HCT116 (cell line): Measurements from ENCODE around the gene NLRC5.

ENCODE experiments used
- CBX3 ChIP-seq: IDR thresholded peaks from 2 replicates; pipeline ENCODE4 v1.6.1; 2012; ENCODE audit warnings: low read depth
- EZH2 ChIP-seq: fragments of 200-600 bp; sonication (generic); IDR thresholded peaks from 2 replicates; pipeline ENCODE4 v1.6.1; 2017; ENCODE audit warnings: antibody characterized with exemption, mixed run types
- EZH2phosphoT487 ChIP-seq: fragments of 200-600 bp; IDR thresholded peaks from 2 replicates; pipeline ENCODE4 v1.6.1; 2018; ENCODE audit warnings: antibody characterized with exemption, borderline replicate concordance
- JUND ChIP-seq: IDR thresholded peaks from 2 replicates; pipeline ENCODE4 v1.6.1; 2012
- POLR2A ChIP-seq: IDR thresholded peaks from 2 replicates; pipeline ENCODE4 v1.7.0; 2011; ENCODE audit warnings: borderline replicate concordance; ENCODE audit not compliant: insufficient read depth, insufficient read length; ENCODE audit errors: extremely low read depth
- POLR2AphosphoS5 ChIP-seq: IDR thresholded peaks from 2 replicates; pipeline ENCODE4 v1.6.1; 2011; ENCODE audit warnings: mild to moderate bottlenecking, low read depth, low read length, moderate library complexity
- SP1 ChIP-seq: IDR thresholded peaks from 2 replicates; pipeline ENCODE4 v1.6.1; 2012; ENCODE audit warnings: low read depth
- SRF ChIP-seq: IDR thresholded peaks from 2 replicates; pipeline ENCODE4 v1.6.1; 2012; ENCODE audit warnings: low read depth
- ZNF274 ChIP-seq: fragments of 200-500 bp; sonication (Bioruptor generic); IDR thresholded peaks from 2 replicates; pipeline ENCODE4 v1.6.1; 2014; ENCODE audit warnings: mild to moderate bottlenecking, low read depth, low read length, inconsistent platforms
- TF ChIP-seq, protein P1 (sequence below), 3 experiments: fragments of 200-600 bp in 1 of 3; sonication (generic) in 1 of 3; IDR thresholded peaks in 2 of 3; conservative IDR thresholded peaks in 1 of 3; 2 replicates each; pipeline ENCODE4 v1.5.1; 2012 to 2017; ENCODE audit warnings: low read depth in 2 of 3, low read length in 2 of 3, antibody characterized with exemption in 1 of 3, borderline replicate concordance in 1 of 3, control low read depth in 1 of 3, mild to moderate bottlenecking in 1 of 3, mixed read lengths in 1 of 3, mixed run types in 1 of 3, moderate library complexity in 1 of 3; ENCODE audit not compliant: insufficient read depth in 1 of 3
- TF ChIP-seq, protein P2 (sequence below): IDR thresholded peaks from 2 replicates; pipeline ENCODE4 v1.6.1; 2012
- TF ChIP-seq, protein P3 (sequence below): IDR thresholded peaks from 2 replicates; pipeline ENCODE4 v1.6.1; 2012; ENCODE audit warnings: low read depth
- TF ChIP-seq, protein P4 (sequence below): IDR thresholded peaks from 2 replicates; pipeline ENCODE4 v1.6.1; 2011; ENCODE audit warnings: mild to moderate bottlenecking, low read length, moderate library complexity; ENCODE audit not compliant: insufficient replicate concordance; ENCODE audit errors: extremely low read depth

DNA sequence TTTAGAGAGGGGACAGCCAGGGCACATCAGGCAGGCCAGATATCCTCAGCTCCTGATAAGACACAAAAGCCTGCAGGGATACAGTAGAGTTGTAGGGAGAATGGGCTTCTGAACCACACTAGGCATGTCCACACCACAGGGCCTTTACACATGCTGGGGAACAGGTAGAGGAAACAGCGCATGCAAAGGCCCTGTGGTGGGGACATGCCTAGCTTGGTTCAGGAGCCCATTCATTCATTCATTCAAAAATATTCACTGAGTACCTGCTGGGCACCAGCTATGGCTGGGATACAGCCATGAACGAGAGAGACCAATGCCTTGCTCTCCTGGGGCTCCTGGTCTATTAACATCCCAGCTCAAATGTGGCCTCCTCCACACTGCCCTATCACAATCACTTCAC lies 107.4 kb downstream of the NLRC5 start:
- TF ChIP-seq, protein P1, sequence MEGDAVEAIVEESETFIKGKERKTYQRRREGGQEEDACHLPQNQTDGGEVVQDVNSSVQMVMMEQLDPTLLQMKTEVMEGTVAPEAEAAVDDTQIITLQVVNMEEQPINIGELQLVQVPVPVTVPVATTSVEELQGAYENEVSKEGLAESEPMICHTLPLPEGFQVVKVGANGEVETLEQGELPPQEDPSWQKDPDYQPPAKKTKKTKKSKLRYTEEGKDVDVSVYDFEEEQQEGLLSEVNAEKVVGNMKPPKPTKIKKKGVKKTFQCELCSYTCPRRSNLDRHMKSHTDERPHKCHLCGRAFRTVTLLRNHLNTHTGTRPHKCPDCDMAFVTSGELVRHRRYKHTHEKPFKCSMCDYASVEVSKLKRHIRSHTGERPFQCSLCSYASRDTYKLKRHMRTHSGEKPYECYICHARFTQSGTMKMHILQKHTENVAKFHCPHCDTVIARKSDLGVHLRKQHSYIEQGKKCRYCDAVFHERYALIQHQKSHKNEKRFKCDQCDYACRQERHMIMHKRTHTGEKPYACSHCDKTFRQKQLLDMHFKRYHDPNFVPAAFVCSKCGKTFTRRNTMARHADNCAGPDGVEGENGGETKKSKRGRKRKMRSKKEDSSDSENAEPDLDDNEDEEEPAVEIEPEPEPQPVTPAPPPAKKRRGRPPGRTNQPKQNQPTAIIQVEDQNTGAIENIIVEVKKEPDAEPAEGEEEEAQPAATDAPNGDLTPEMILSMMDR (IDR thresholded peaks at IDR 0.05 in 2 of 3, conservative IDR thresholded peaks at IDR 0.05 in 1 of 3; ENCODE audit: borderline replicate concordance in 1 of 3, insufficient read depth in 1 of 3, low read depth in 2 of 3, low read length in 2 of 3), result no peak
- TF ChIP-seq POLR2A, result no peak
- no peak for TF ChIP-seq POLR2AphosphoS5
- TF ChIP-seq, protein P2, sequence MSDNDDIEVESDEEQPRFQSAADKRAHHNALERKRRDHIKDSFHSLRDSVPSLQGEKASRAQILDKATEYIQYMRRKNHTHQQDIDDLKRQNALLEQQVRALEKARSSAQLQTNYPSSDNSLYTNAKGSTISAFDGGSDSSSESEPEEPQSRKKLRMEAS, result no peak
- TF ChIP-seq JUND, result no peak
- TF ChIP-seq ZNF274, result no peak
- no peak for TF ChIP-seq SP1
- TF ChIP-seq, protein P3, sequence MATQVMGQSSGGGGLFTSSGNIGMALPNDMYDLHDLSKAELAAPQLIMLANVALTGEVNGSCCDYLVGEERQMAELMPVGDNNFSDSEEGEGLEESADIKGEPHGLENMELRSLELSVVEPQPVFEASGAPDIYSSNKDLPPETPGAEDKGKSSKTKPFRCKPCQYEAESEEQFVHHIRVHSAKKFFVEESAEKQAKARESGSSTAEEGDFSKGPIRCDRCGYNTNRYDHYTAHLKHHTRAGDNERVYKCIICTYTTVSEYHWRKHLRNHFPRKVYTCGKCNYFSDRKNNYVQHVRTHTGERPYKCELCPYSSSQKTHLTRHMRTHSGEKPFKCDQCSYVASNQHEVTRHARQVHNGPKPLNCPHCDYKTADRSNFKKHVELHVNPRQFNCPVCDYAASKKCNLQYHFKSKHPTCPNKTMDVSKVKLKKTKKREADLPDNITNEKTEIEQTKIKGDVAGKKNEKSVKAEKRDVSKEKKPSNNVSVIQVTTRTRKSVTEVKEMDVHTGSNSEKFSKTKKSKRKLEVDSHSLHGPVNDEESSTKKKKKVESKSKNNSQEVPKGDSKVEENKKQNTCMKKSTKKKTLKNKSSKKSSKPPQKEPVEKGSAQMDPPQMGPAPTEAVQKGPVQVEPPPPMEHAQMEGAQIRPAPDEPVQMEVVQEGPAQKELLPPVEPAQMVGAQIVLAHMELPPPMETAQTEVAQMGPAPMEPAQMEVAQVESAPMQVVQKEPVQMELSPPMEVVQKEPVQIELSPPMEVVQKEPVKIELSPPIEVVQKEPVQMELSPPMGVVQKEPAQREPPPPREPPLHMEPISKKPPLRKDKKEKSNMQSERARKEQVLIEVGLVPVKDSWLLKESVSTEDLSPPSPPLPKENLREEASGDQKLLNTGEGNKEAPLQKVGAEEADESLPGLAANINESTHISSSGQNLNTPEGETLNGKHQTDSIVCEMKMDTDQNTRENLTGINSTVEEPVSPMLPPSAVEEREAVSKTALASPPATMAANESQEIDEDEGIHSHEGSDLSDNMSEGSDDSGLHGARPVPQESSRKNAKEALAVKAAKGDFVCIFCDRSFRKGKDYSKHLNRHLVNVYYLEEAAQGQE, result no peak
- no peak for TF ChIP-seq CBX3
- no peak for TF ChIP-seq EZH2
- no peak for TF ChIP-seq SRF
- TF ChIP-seq, protein P4, sequence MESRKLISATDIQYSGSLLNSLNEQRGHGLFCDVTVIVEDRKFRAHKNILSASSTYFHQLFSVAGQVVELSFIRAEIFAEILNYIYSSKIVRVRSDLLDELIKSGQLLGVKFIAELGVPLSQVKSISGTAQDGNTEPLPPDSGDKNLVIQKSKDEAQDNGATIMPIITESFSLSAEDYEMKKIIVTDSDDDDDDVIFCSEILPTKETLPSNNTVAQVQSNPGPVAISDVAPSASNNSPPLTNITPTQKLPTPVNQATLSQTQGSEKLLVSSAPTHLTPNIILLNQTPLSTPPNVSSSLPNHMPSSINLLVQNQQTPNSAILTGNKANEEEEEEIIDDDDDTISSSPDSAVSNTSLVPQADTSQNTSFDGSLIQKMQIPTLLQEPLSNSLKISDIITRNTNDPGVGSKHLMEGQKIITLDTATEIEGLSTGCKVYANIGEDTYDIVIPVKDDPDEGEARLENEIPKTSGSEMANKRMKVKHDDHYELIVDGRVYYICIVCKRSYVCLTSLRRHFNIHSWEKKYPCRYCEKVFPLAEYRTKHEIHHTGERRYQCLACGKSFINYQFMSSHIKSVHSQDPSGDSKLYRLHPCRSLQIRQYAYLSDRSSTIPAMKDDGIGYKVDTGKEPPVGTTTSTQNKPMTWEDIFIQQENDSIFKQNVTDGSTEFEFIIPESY, result no peak
- no peak for TF ChIP-seq EZH2phosphoT487
